WERI-Rb-1 (cell line): ENCODE results near the gene GGPS1.

Experiments used
- DNase-seq: peaks from one replicate; pipeline ENCODE4 v3.0.0-alpha.2; 2020
- H3K27ac ChIP-seq: fragments of 250-450 bp; sonication (Bioruptor Pico); 2 replicates; pipeline ENCODE4 v1.5.1; 2020; ENCODE audit warnings: mild to moderate bottlenecking, moderate library complexity
- H3K27me3 ChIP-seq: fragments of 250-450 bp; sonication (Bioruptor Pico); 2 replicates; pipeline ENCODE4 v1.5.1; 2021; ENCODE audit warnings: mild to moderate bottlenecking, low read depth, moderate library complexity; ENCODE audit not compliant: insufficient read depth, severe bottlenecking
- H3K36me3 ChIP-seq: fragments of 250-450 bp; sonication (Bioruptor Pico); 2 replicates; pipeline ENCODE4 v1.5.1; 2020; ENCODE audit warnings: mild to moderate bottlenecking, moderate library complexity
- H3K4me3 ChIP-seq: 2 replicates; pipeline ENCODE4 v1.5.1; 2011; ENCODE audit warnings: low read depth, mild to moderate bottlenecking, control low read depth, low read length
- H3K9me3 ChIP-seq: fragments of 250-450 bp; sonication (Bioruptor Pico); 2 replicates; pipeline ENCODE4 v1.5.1; 2021; ENCODE audit warnings: mild to moderate bottlenecking, moderate library complexity; ENCODE audit not compliant: severe bottlenecking
- CTCF ChIP-seq: IDR thresholded peaks from 2 replicates; pipeline ENCODE4 v1.5.1; 2011; ENCODE audit warnings: low read depth, mild to moderate bottlenecking, control low read depth, inconsistent platforms, low read length

The GGPS1 gene

DNA sequence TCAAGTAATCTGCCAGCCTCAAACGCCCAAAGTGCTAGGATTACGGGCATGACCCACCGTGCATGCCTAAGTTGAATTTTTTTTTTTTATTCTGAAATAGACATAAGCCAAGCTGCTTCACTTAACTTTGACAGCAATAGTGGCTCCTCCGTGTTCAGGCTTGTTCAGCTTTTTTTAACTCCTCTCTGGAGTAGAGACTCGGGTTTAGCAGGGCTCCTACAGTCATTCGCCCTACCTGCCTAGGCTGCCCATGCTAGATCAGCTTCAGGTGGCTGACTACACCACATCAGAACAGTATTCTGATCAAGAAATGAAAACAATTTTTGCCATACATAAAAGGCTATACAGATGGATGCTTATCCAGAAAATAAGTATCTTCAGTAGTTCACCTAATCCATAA, 15.1 kb upstream of the GGPS1 start:
- TF ChIP-seq CTCF = no peak
- H3K27me3 ChIP-seq = no peaks in the 10 kb centered on the region
- H3K27ac ChIP-seq = no peak overlapping the region
- no peak overlapping the region for H3K4me3 ChIP-seq
- H3K36me3 ChIP-seq = peaks cover 21% of the 10 kb centered on the region
- no peak for DNase-seq
- H3K9me3 ChIP-seq = no peaks in the 10 kb centered on the region

GRCh38 chr1:235313931-235314678, 14.3 kb upstream of the GGPS1 start:
- Histone ChIP-seq H3K9me3 (no peaks in the 10 kb centered on the region), H3K4me3 (no peak overlapping the region)
- TF ChIP-seq CTCF = no peak

DNA sequence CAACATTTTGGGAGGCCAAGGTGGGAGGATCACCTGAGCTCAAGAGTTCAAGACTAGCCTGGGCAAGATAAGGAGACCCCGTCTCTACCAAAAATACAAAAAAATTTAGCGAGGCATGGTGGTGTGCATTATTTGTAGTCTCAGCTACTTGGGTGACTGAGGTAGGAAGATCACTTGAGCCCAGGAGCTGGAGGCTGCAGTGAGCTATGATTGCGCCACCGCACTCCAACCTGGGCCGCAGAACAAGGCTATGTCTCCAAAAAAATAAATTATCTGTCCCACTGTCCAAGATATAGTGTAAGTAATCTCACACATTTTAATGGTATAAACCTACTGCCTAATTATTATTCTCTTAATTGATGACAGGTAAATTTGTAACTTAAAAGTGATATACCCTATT, 13.2 kb upstream of the GGPS1 start:
- H3K9me3 ChIP-seq = no peaks in the 10 kb centered on the region
- no peak overlapping the region for H3K4me3 ChIP-seq
- no peaks in the 10 kb centered on the region for H3K27me3 ChIP-seq
- no peak for DNase-seq
- peaks cover 36% of the 10 kb centered on the region for H3K36me3 ChIP-seq
- no peak for TF ChIP-seq CTCF
- no peak overlapping the region for H3K27ac ChIP-seq

More at GRCh38 chr1:235313931-235314678, 14.3 kb upstream of the GGPS1 start:
- no peak for DNase-seq
- Histone ChIP-seq H3K27ac (no peak overlapping the region), H3K36me3 (peaks cover 29% of the 10 kb centered on the region), H3K27me3 (no peaks in the 10 kb centered on the region)

- peak; percentile 24; the same call in 1 of the 2 replicates for TF ChIP-seq CTCF
- H3K4me3 ChIP-seq = no peak overlapping the region
- no peak overlapping the region for H3K27ac ChIP-seq
- no peak for DNase-seq
- no peaks in the 10 kb centered on the region for H3K9me3 ChIP-seq
- H3K27me3 ChIP-seq = no peaks in the 10 kb centered on the region
- peaks cover 37% of the 10 kb centered on the region for H3K36me3 ChIP-seq
Measured at GRCh38 chr1:235315735-235316134, 12.6 kb upstream of the GGPS1 start.

DNA sequence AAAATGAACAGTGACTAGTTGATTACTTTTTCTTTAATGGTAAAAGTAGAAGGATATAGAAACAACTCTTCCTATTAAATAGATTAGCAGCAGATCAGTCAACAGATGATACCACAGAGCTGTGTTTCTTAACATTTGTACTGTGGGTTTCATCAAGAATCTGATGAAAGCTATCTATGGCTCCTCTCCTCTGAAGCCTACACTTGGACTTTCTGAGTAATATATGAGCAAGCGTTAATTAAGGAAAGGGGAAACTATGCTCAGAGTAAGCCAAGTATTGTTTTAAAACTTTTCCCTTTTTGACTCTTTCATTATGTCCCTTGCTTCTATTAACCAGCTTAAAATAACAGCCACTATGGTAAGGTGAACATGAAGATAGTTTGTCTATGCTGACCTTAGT, 11.2 kb upstream of the GGPS1 start:
- H3K27ac ChIP-seq = no peak overlapping the region
- no peak for TF ChIP-seq CTCF

DNA sequence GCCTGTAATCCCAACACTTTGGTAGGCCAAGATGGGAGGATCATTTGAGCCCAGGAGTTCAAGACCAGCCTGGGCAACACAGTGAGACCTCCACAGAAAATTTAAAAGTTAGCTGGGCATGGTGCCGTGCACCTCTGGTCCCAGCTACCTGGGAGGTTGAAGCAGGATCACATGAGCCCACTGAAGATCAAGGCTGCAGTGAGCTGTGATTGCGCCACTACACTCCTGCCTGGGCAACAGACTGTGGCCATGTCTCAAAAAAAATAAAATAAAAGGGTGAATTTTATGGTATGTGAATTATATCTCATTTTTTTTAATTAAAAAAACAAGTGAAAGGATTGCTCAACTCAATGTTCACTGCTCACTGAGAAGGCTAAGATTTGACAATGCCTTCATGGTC, 9.1 kb upstream of the GGPS1 start:
- TF ChIP-seq CTCF = no peak
- Histone ChIP-seq H3K9me3 (no peaks in the 10 kb centered on the region), H3K27ac (no peak overlapping the region), H3K4me3 (no peak overlapping the region), H3K36me3 (peaks cover 53% of the 10 kb centered on the region), H3K27me3 (no peaks in the 10 kb centered on the region)
- no peak for DNase-seq

More for the DNA sequence above, 11.2 kb upstream of the GGPS1 start:
- no peaks in the 10 kb centered on the region for H3K27me3 ChIP-seq
- H3K9me3 ChIP-seq = no peaks in the 10 kb centered on the region
- peaks cover 43% of the 10 kb centered on the region for H3K36me3 ChIP-seq
- DNase-seq = no peak
- H3K4me3 ChIP-seq = no peak overlapping the region
